IMR-90 (cell line): ENCODE data around the gene ANXA4. TPM values are rescaled to one million over a fixed set of nuclear protein-coding genes. Genes with fewer than 3 reads are reported as not detected.

Source experiments
- ATAC-seq: fragments of 200-7000 bp; cut with Tn5 transposase; 2 replicates; pipeline ENCODE4 v1.9.1; 2020; ENCODE audit warnings: low read depth, mild to moderate bottlenecking, moderate library complexity
- BruUV-seq: library from RNA; stranded (reverse); fragments of 400-500 nt; replicated peaks from 2 replicates; lab custom pipeline; 2021; lab: Mats Ljungman, UMichigan
- CTCF ChIA-PET: fragments of 300-600 bp; formaldehyde crosslinking; extraction: SDS; loops from one replicate; lab custom pipeline; 2021; ENCODE audit warnings: antibody characterized with exemption; lab: Yijun Ruan, JAX
- POLR2A ChIA-PET: fragments of 300-600 bp; sonication (Branson Sonifier 250); formaldehyde crosslinking; loops from one replicate; lab custom pipeline; 2022; ENCODE audit warnings: antibody characterized with exemption; ENCODE audit not compliant: unreplicated experiment; lab: Charles Lee
- DNase-seq: peaks from one replicate; pipeline ENCODE4 v3.0.0; 2013
- H2AFZ ChIP-seq: replicated peaks from 2 replicates; pipeline ENCODE3; 2013; ENCODE audit warnings: low read length, mild to moderate bottlenecking; ENCODE audit not compliant: poor library complexity
- H2AK5ac ChIP-seq: 2 replicates; pipeline ENCODE4 v1.6.1; 2013; ENCODE audit warnings: low read depth, low read length, inconsistent platforms
- H2AK9ac ChIP-seq: replicated peaks from 2 replicates; pipeline ENCODE3; 2013; ENCODE audit warnings: mild to moderate bottlenecking, low read depth, low read length, moderate library complexity; ENCODE audit not compliant: poor library complexity
- H2BK120ac ChIP-seq: 2 replicates; pipeline ENCODE4 v1.6.1; 2013; ENCODE audit warnings: low read depth, low read length, inconsistent platforms
- H2BK15ac ChIP-seq: 3 replicates; pipeline ENCODE4 v1.6.1; 2013; ENCODE audit warnings: low read depth, low read length, inconsistent platforms
- H2BK20ac ChIP-seq: 2 replicates; pipeline ENCODE4 v1.6.1; 2013; ENCODE audit warnings: low read depth, mild to moderate bottlenecking, inconsistent platforms, low read length, moderate library complexity
- H2BK5ac ChIP-seq: 2 replicates; pipeline ENCODE4 v1.6.1; 2013; ENCODE audit warnings: mild to moderate bottlenecking, low read depth, low read length, inconsistent platforms; ENCODE audit not compliant: poor library complexity, severe bottlenecking
- H3K14ac ChIP-seq: replicated peaks from 2 replicates; pipeline ENCODE4 v1.6.1; 2013; ENCODE audit warnings: low read depth, low read length, inconsistent platforms
- H3K18ac ChIP-seq: 2 replicates; pipeline ENCODE4 v1.6.1; 2013; ENCODE audit warnings: low read depth, low read length, control low read depth
- H3K23ac ChIP-seq: 2 replicates; pipeline ENCODE4 v1.6.1; 2013; ENCODE audit warnings: low read depth, low read length, inconsistent platforms
- H3K27ac ChIP-seq: 2 replicates; pipeline ENCODE4 v1.5.1; 2013; ENCODE audit warnings: mild to moderate bottlenecking, control low read depth, low read length; ENCODE audit not compliant: insufficient read depth
- H3K27me3 ChIP-seq: 2 replicates; pipeline ENCODE4 v1.6.1; 2013; ENCODE audit warnings: low read length; ENCODE audit not compliant: control insufficient read depth, insufficient read depth
- H3K36me3 ChIP-seq: 2 replicates; pipeline ENCODE4 v1.6.1; 2013; ENCODE audit warnings: low read length, mixed read lengths; ENCODE audit not compliant: control insufficient read depth, insufficient read depth
- H3K4ac ChIP-seq: 2 replicates; pipeline ENCODE4 v1.6.1; 2013; ENCODE audit warnings: low read depth, low read length, inconsistent platforms
- H3K4me1 ChIP-seq: 2 replicates; pipeline ENCODE4 v1.6.1; 2013; ENCODE audit warnings: low read length, mixed read lengths; ENCODE audit not compliant: control insufficient read depth, insufficient read depth
- H3K4me2 ChIP-seq: 2 replicates; pipeline ENCODE4 v1.6.1; 2013; ENCODE audit warnings: low read depth, mild to moderate bottlenecking, control low read depth, low read length, moderate library complexity
- H3K4me3 ChIP-seq: 2 replicates; pipeline ENCODE4 v1.5.1; 2013; ENCODE audit warnings: low read depth, mild to moderate bottlenecking, control low read depth, low read length, moderate library complexity; ENCODE audit not compliant: insufficient read depth
- H3K56ac ChIP-seq: 2 replicates; pipeline ENCODE4 v1.6.1; 2013; ENCODE audit warnings: low read length, inconsistent platforms; ENCODE audit not compliant: insufficient read depth; ENCODE audit errors: extremely low read depth
- H3K79me1 ChIP-seq, 2 experiments: 2 replicates each; pipeline ENCODE4 v1.6.1; 2013; ENCODE audit warnings: low read length in 2 of 2, inconsistent platforms in 1 of 2, low read depth in 1 of 2
- H3K9ac ChIP-seq: 2 replicates; pipeline ENCODE4 v1.6.1; 2013; ENCODE audit warnings: low read depth, low read length, control low read depth
- H3K9me1 ChIP-seq: 2 replicates; pipeline ENCODE4 v1.6.1; 2013; ENCODE audit warnings: low read length, inconsistent platforms; ENCODE audit not compliant: insufficient read depth
- H3K9me3 ChIP-seq: 2 replicates; pipeline ENCODE4 v1.6.1; 2013; ENCODE audit warnings: low read length; ENCODE audit not compliant: control insufficient read depth, insufficient read depth
- H4K20me1 ChIP-seq: 2 replicates; pipeline ENCODE4 v1.6.1; 2013; ENCODE audit warnings: low read length, inconsistent platforms; ENCODE audit not compliant: insufficient read depth
- H4K5ac ChIP-seq: 2 replicates; pipeline ENCODE4 v1.6.1; 2013; ENCODE audit warnings: mild to moderate bottlenecking, low read depth, low read length, control low read depth
- H4K8ac ChIP-seq, 2 experiments: 2 replicates each; pipeline ENCODE4 v1.6.1; 2013; ENCODE audit warnings: low read depth in 2 of 2, low read length in 2 of 2, control low read depth in 1 of 2, inconsistent platforms in 1 of 2
- H4K91ac ChIP-seq: 2 replicates; pipeline ENCODE4 v1.6.1; 2013; ENCODE audit warnings: low read depth, low read length, inconsistent platforms; ENCODE audit not compliant: insufficient read depth
- BHLHE40 ChIP-seq: fragments of 150-350 bp; IDR thresholded peaks from 2 replicates; pipeline ENCODE4 v1.6.1; 2016; ENCODE audit warnings: mild to moderate bottlenecking, low read depth, low read length
- CEBPB ChIP-seq: IDR thresholded peaks from 2 replicates; pipeline ENCODE4 v1.6.1; 2012; ENCODE audit warnings: low read depth, low read length, improper control_type of control experiment
- CHD1 ChIP-seq: IDR thresholded peaks from 2 replicates; pipeline ENCODE4 v1.6.1; 2012; ENCODE audit warnings: low read depth, low read length, improper control_type of control experiment
- FOS ChIP-seq: fragments of 150-350 bp; IDR thresholded peaks from 2 replicates; pipeline ENCODE4 v1.6.1; 2016; ENCODE audit warnings: low read depth, low read length
- MAFK ChIP-seq: IDR thresholded peaks from 2 replicates; pipeline ENCODE4 v1.6.1; 2012; ENCODE audit warnings: low read depth, low read length, improper control_type of control experiment
- MAZ ChIP-seq: IDR thresholded peaks from 2 replicates; pipeline ENCODE4 v1.6.1; 2012; ENCODE audit warnings: low read depth, mild to moderate bottlenecking, low read length, improper control_type of control experiment, moderate library complexity, borderline replicate concordance
- MXI1 ChIP-seq: IDR thresholded peaks from 2 replicates; pipeline ENCODE4 v1.6.1; 2012; ENCODE audit warnings: low read depth, mild to moderate bottlenecking, low read length, moderate library complexity, borderline replicate concordance
- NFE2L2 ChIP-seq: fragments of 150-350 bp; IDR thresholded peaks from 2 replicates; pipeline ENCODE4 v1.6.1; 2016; ENCODE audit warnings: low read depth, mild to moderate bottlenecking, low read length
- POLR2A ChIP-seq: IDR thresholded peaks from 2 replicates; pipeline ENCODE4 v1.6.1; 2012; ENCODE audit warnings: mild to moderate bottlenecking, low read depth, low read length
- RAD21 ChIP-seq: IDR thresholded peaks from 2 replicates; pipeline ENCODE4 v1.6.1; 2012; ENCODE audit warnings: low read length, improper control_type of control experiment
- RCOR1 ChIP-seq: IDR thresholded peaks from 2 replicates; pipeline ENCODE4 v1.6.1; 2012; ENCODE audit warnings: mild to moderate bottlenecking, low read length, improper control_type of control experiment; ENCODE audit not compliant: insufficient replicate concordance
- RFX5 ChIP-seq: IDR thresholded peaks from 2 replicates; pipeline ENCODE4 v1.8.0; 2012; ENCODE audit warnings: low read depth, mild to moderate bottlenecking, low read length, moderate library complexity
- SMC3 ChIP-seq: fragments of 150-350 bp; IDR thresholded peaks from 2 replicates; pipeline ENCODE4 v1.6.1; 2016; ENCODE audit warnings: low read depth, mild to moderate bottlenecking, antibody characterized with exemption, low read length, moderate library complexity
- WGBS, 2 experiments: methylation state at CpG; one replicate each; pipeline versions ENCODE4 v1.1.5 to v1.1.7; 2013; ENCODE audit warnings: missing lambda C conversion rate in 2 of 2; ENCODE audit not compliant: insufficient read length in 1 of 2; ENCODE audit errors: extremely low coverage in 2 of 2; 5-methylcytosine and 5-hydroxymethylcytosine counted together
- dilution Hi-C: fragments of 300-500 bp; cut with HindIII; formaldehyde crosslinking; loops from one replicate; pipeline ENCODE4 v1.14.3; 2018; ENCODE audit warnings: low sequenced_read_pairs; ENCODE audit not compliant: unreplicated experiment
- in situ Hi-C: fragments of 300-500 bp; cut with MboI; formaldehyde crosslinking; loops from 3 replicates; pipeline ENCODE4 v1.14.3; 2019; ENCODE audit warnings: low sequenced_read_pairs, inconsistent platforms, mixed read lengths
- intact Hi-C: fragments of 100-400 bp; cut with micrococcal nuclease; formaldehyde crosslinking; loops from 2 replicates; pipeline ENCODE4 v1.10.0; 2022
- polyA plus RNA-seq, 3 experiments: library from polyadenylated mRNA; depleted of rRNA; stranded (reverse); fragments of >200 nt; gene quantifications; 2 replicates each; pipeline ENCODE4 v1.2.3, GENCODE V29; 2012; ENCODE audit warnings: low replicate concordance in 1 of 3
- total RNA-seq: library from RNA; depleted of rRNA; stranded (reverse); fragments of >200 nt; gene quantifications from 2 replicates; pipeline ENCODE4 v1.2.3, GENCODE V29; 2012
- TF ChIP-seq, protein P1 (sequence below): conservative IDR thresholded peaks from 2 replicates; pipeline ENCODE4 v1.5.1; 2012; ENCODE audit warnings: mild to moderate bottlenecking, low read depth, low read length, improper control_type of control experiment
- TF ChIP-seq, protein P2 (sequence below): fragments of 150-350 bp; IDR thresholded peaks from 2 replicates; pipeline ENCODE4 v1.6.1; 2016; ENCODE audit warnings: low read depth, mild to moderate bottlenecking, low read length, moderate library complexity, borderline replicate concordance
- TF ChIP-seq, protein P3 (sequence below): fragments of 150-350 bp; IDR thresholded peaks from 2 replicates; pipeline ENCODE4 v1.6.1; 2017; ENCODE audit warnings: mild to moderate bottlenecking, antibody characterized with exemption, low read length, low read depth

Gene ANXA4
- total and polyA plus RNA-seq, 2 of the 4 experiments (the other 2 are of a cell fraction), result 22.2 to 72.0 TPM

DNA sequence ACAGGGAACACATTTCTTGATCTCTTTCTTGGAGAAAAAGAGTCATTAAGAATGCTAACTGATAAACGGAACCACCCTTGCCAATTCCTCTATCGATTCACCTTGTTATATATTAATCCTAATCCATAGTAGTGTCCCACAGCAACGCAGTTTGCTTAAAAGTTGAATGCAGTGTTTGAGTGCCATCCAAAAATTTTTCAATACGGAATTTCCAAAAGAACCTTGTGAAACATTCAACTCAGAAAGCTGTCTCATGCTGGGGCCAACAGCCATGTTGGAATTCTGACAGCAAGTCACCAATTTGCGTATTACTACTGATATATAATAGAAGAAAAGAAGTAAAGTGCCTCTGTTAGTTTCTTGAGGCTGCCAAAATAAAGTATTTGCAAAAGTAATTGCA lies 42.3 kb downstream of the ANXA4 start:
- H2BK20ac ChIP-seq, result no peak overlapping the region
- TF ChIP-seq, protein P1, sequence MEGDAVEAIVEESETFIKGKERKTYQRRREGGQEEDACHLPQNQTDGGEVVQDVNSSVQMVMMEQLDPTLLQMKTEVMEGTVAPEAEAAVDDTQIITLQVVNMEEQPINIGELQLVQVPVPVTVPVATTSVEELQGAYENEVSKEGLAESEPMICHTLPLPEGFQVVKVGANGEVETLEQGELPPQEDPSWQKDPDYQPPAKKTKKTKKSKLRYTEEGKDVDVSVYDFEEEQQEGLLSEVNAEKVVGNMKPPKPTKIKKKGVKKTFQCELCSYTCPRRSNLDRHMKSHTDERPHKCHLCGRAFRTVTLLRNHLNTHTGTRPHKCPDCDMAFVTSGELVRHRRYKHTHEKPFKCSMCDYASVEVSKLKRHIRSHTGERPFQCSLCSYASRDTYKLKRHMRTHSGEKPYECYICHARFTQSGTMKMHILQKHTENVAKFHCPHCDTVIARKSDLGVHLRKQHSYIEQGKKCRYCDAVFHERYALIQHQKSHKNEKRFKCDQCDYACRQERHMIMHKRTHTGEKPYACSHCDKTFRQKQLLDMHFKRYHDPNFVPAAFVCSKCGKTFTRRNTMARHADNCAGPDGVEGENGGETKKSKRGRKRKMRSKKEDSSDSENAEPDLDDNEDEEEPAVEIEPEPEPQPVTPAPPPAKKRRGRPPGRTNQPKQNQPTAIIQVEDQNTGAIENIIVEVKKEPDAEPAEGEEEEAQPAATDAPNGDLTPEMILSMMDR, result no peak
- TF ChIP-seq, protein P2, sequence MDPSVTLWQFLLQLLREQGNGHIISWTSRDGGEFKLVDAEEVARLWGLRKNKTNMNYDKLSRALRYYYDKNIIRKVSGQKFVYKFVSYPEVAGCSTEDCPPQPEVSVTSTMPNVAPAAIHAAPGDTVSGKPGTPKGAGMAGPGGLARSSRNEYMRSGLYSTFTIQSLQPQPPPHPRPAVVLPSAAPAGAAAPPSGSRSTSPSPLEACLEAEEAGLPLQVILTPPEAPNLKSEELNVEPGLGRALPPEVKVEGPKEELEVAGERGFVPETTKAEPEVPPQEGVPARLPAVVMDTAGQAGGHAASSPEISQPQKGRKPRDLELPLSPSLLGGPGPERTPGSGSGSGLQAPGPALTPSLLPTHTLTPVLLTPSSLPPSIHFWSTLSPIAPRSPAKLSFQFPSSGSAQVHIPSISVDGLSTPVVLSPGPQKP, result no peak
- TF ChIP-seq, protein P3, sequence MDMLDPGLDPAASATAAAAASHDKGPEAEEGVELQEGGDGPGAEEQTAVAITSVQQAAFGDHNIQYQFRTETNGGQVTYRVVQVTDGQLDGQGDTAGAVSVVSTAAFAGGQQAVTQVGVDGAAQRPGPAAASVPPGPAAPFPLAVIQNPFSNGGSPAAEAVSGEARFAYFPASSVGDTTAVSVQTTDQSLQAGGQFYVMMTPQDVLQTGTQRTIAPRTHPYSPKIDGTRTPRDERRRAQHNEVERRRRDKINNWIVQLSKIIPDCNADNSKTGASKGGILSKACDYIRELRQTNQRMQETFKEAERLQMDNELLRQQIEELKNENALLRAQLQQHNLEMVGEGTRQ, result no peak
- TF ChIP-seq RFX5, result no peak
- TF ChIP-seq MAZ, result no peak
- TF ChIP-seq MAFK, result no peak
- TF ChIP-seq FOS, result no peak
- TF ChIP-seq RCOR1, result no peak
- TF ChIP-seq CHD1, result no peak
- no peak for TF ChIP-seq RAD21
- no peak for TF ChIP-seq BHLHE40
- no peak for TF ChIP-seq SMC3
- TF ChIP-seq POLR2A, result no peak
- no peak for TF ChIP-seq CEBPB
- no peak for TF ChIP-seq MXI1
- no peak for TF ChIP-seq NFE2L2
- H4K8ac ChIP-seq, result no peak overlapping the region
- H3K4me1 ChIP-seq, result peaks cover 4% of the 10 kb centered on the region; the same call in 1 of the 2 replicates
- CTCF ChIA-PET, result no interaction called here
- no peak overlapping the region for H2AK5ac ChIP-seq
- H3K9ac ChIP-seq, result no peak overlapping the region
- no peak overlapping the region for H3K4ac ChIP-seq
- H3K36me3 ChIP-seq, result peaks cover 3% of the 10 kb centered on the region
- H2BK15ac ChIP-seq, result no peak overlapping the region
- no peak overlapping the region for H2BK120ac ChIP-seq
- H3K27ac ChIP-seq, result no peak overlapping the region
- H3K23ac ChIP-seq, result no peak overlapping the region
- POLR2A ChIA-PET, result no interaction called here
- H4K91ac ChIP-seq, result no peak overlapping the region
- no peak overlapping the region for H3K4me3 ChIP-seq
- no peak overlapping the region for H3K4me2 ChIP-seq
- H3K27me3 ChIP-seq, result no peaks in the 10 kb centered on the region
- no peak overlapping the region for H2AFZ ChIP-seq
- dilution Hi-C loops (no loop called here), intact Hi-C loops (no loop called here), in situ Hi-C loops (no loop called here)
- H3K56ac ChIP-seq, result no peak overlapping the region
- no peak for ATAC-seq
- no peak overlapping the region for H2BK5ac ChIP-seq
- no peak overlapping the region for H4K5ac ChIP-seq
- H3K9me1 ChIP-seq, result peaks cover 10% of the 10 kb centered on the region
- no peak overlapping the region for H2AK9ac ChIP-seq
- no peak for DNase-seq
- no CpG with 5 or more reads among the region's 5 CpGs for WGBS, 2 experiments
- H3K14ac ChIP-seq, result no peak overlapping the region
- BruUV-seq, result no TSS peak
- no peaks in the 10 kb centered on the region for H3K9me3 ChIP-seq
- H3K18ac ChIP-seq, result no peak overlapping the region
- no peaks in the 10 kb centered on the region for H4K20me1 ChIP-seq
- peaks cover 0 to 4% of the 10 kb centered on the region in 2 experiments; a peak in 1 of 4 replicates for H3K79me1 ChIP-seq
